HepG2 (cell line): ENCODE data around the gene RPL26. TPM values are rescaled to one million over a fixed set of nuclear protein-coding genes. Genes with fewer than 3 reads are reported as not detected.

Experiments
- AGO1 ChIP-seq: fragments of 200-400 bp; formaldehyde crosslinking; IDR thresholded peaks from 2 replicates; pipeline ENCODE4 v1.6.1; 2017; ENCODE audit warnings: mild to moderate bottlenecking, low read depth, low read length, moderate library complexity; ENCODE audit not compliant: poor library complexity, severe bottlenecking
- FOSL2 ChIP-seq: sonication (generic); formaldehyde crosslinking; IDR thresholded peaks from 2 replicates; pipeline ENCODE4 v1.4.0; 2020; ENCODE audit warnings: missing genetic modification reagents
- KMT2A ChIP-seq: sonication (generic); formaldehyde crosslinking; IDR thresholded peaks from 2 replicates; pipeline ENCODE4 v1.4.0; 2020; ENCODE audit warnings: missing genetic modification reagents
- LBX2 ChIP-seq: sonication (generic); formaldehyde crosslinking; IDR thresholded peaks from 2 replicates; pipeline ENCODE4 v1.5.0; 2020; ENCODE audit warnings: missing genetic modification reagents, mild to moderate bottlenecking, borderline replicate concordance
- NRL ChIP-seq: sonication (generic); formaldehyde crosslinking; IDR thresholded peaks from 2 replicates; pipeline ENCODE4 v1.5.0; 2020; ENCODE audit warnings: missing genetic modification reagents, mild to moderate bottlenecking, moderate library complexity, borderline replicate concordance
- PHF8 ChIP-seq: sonication (generic); formaldehyde crosslinking; IDR thresholded peaks from 2 replicates; pipeline ENCODE4 v1.5.0; 2020; ENCODE audit warnings: missing genetic modification reagents
- PTBP1 ChIP-seq: fragments of 200-400 bp; formaldehyde crosslinking; IDR thresholded peaks from 2 replicates; pipeline ENCODE4 v1.6.1; 2018; ENCODE audit warnings: low read length, low read depth; ENCODE audit not compliant: poor library complexity, severe bottlenecking
- RORA ChIP-seq: sonication (generic); formaldehyde crosslinking; IDR thresholded peaks from 2 replicates; pipeline ENCODE4 v1.5.0; 2020; ENCODE audit warnings: mild to moderate bottlenecking, missing genetic modification reagents, moderate library complexity
- ZBTB2 ChIP-seq: sonication (generic); formaldehyde crosslinking; IDR thresholded peaks from 2 replicates; pipeline ENCODE4 v1.8.0; 2022; ENCODE audit warnings: low read depth, missing genetic modification reagents
- ZBTB25 ChIP-seq: IDR thresholded peaks from 2 replicates; pipeline ENCODE4 v1.6.1; 2018; ENCODE audit warnings: missing genetic modification reagents
- ZBTB46 ChIP-seq: sonication (generic); formaldehyde crosslinking; IDR thresholded peaks from 2 replicates; pipeline ENCODE4 v1.4.0; 2020; ENCODE audit warnings: mild to moderate bottlenecking, missing genetic modification reagents, borderline replicate concordance
- ZNF441 ChIP-seq: sonication (generic); formaldehyde crosslinking; IDR thresholded peaks from 2 replicates; pipeline ENCODE4 v1.7.0; 2021; ENCODE audit warnings: missing genetic modification reagents, borderline replicate concordance
- ZNF550 ChIP-seq: sonication (generic); formaldehyde crosslinking; IDR thresholded peaks from 2 replicates; pipeline ENCODE4 v1.4.0; 2020; ENCODE audit warnings: mild to moderate bottlenecking, missing genetic modification reagents, borderline replicate concordance
- ZNF678 ChIP-seq: sonication (generic); formaldehyde crosslinking; IDR thresholded peaks from 2 replicates; pipeline ENCODE4 v1.4.0; 2020; ENCODE audit warnings: mild to moderate bottlenecking, missing genetic modification reagents
- ZNF772 ChIP-seq: sonication (generic); formaldehyde crosslinking; IDR thresholded peaks from 2 replicates; pipeline ENCODE4 v1.5.0; 2020; ENCODE audit warnings: mild to moderate bottlenecking, missing genetic modification reagents
- ZNF790 ChIP-seq: sonication (generic); formaldehyde crosslinking; IDR thresholded peaks from 2 replicates; pipeline ENCODE4 v1.8.0; 2022; ENCODE audit warnings: missing genetic modification reagents, mild to moderate bottlenecking, borderline replicate concordance
- polyA plus RNA-seq, 8 experiments: library from polyadenylated mRNA; depleted of rRNA in 3 of 8; stranded (reverse) in 7 of 8; unstranded in 1 of 8; fragments of >200 nt; fragmentation: Illumina TruSeq in 4 of 8; extraction: Trizol in 4 of 8; gene quantifications; 2 replicates each; pipeline versions ENCODE4 v1.2.1 to v1.2.3, GENCODE V29; 2011 to 2016; ENCODE audit warnings: low read depth in 4 of 8, missing spikeins in 1 of 8, mixed read lengths in 1 of 8; ENCODE audit not compliant: insufficient read depth in 1 of 8
- total RNA-seq, 5 experiments: library from RNA; depleted of rRNA; stranded (reverse); fragments of >200 nt; fragmentation: Illumina TruSeq; extraction: Trizol; gene quantifications; 2 replicates each; pipeline ENCODE4 v1.2.3, GENCODE V29; 2016; ENCODE audit warnings: low read depth in 1 of 5
- TF ChIP-seq, protein P1 (sequence below): sonication (generic); formaldehyde crosslinking; IDR thresholded peaks from 2 replicates; pipeline ENCODE4 v1.4.0; 2020; ENCODE audit warnings: mild to moderate bottlenecking, missing genetic modification reagents
- TF ChIP-seq, protein P2 (sequence below): sonication (generic); formaldehyde crosslinking; IDR thresholded peaks from 2 replicates; pipeline ENCODE4 v1.5.0; 2020; ENCODE audit warnings: mild to moderate bottlenecking, missing genetic modification reagents

Gene RPL26
- total and polyA plus RNA-seq, 2 of the 13 experiments (the other 11 are each of a cell fraction or from before 2014, with no cell fraction given): 2,817 to 3,529 TPM

DNA sequence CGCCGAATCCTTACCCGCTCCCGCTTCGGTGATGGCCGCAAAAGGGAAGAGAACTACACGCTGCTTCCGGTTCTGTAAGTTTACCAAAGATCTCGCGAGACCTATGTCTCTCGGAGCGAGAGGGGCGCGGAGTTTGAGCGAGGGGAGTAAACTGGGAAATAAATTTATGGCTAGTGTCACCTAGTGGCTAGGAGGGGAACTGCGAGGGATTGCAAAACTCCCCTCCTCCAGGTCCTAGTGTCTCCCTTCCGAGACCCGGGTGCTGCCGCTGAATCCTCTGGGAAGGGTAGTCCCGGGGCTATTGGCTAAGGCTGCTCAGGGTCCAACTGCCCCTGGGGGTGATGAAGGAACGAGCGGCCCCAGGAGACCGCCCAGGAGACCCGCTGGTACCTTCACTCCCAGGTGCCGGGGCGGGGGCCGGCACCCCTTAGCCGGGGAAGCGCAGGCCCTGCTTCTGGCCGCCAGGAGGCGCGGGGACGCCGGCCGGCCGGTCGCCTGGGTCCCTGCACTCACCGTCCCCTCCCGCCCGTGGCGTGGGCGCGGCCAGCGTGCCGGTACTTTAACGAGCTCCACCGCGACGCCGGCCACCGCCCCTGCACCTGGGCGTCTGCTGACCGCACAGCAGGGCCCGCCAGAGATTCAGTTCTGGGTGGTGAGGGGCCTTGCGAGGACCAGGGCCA is at the start of gene RPL26 (continued):
- TF ChIP-seq, protein P1, sequence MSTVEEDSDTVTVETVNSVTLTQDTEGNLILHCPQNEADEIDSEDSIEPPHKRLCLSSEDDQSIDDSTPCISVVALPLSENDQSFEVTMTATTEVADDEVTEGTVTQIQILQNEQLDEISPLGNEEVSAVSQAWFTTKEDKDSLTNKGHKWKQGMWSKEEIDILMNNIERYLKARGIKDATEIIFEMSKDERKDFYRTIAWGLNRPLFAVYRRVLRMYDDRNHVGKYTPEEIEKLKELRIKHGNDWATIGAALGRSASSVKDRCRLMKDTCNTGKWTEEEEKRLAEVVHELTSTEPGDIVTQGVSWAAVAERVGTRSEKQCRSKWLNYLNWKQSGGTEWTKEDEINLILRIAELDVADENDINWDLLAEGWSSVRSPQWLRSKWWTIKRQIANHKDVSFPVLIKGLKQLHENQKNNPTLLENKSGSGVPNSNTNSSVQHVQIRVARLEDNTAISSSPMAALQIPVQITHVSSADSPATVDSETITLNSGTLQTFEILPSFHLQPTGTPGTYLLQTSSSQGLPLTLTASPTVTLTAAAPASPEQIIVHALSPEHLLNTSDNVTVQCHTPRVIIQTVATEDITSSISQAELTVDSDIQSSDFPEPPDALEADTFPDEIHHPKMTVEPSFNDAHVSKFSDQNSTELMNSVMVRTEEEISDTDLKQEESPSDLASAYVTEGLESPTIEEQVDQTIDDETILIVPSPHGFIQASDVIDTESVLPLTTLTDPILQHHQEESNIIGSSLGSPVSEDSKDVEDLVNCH: no peak
- TF ChIP-seq ZBTB25 (0 out of 2 replicates have a peak, but pooled peaks have one; percentile 32), KMT2A (peak; percentile 90), ZBTB2 (CRISPR knock-in tag) (peak; percentile 79), ZNF441 (CRISPR knock-in tag) (peak; percentile 61; the same call in 1 of the 2 replicates), NRL (no peak; the same call in 1 of the 2 replicates), RORA (CRISPR knock-in tag) (no peak), AGO1 (no peak), FOSL2 (CRISPR knock-in tag) (peak; percentile 43; the same call in 1 of the 2 replicates), ZNF550 (CRISPR knock-in tag) (no peak), ZNF678 (no peak), ZBTB46 (CRISPR knock-in tag) (no peak), PHF8 (CRISPR knock-in tag) (peak; percentile 68; the same call in 1 of the 2 replicates), ZNF772 (CRISPR knock-in tag) (no peak), PTBP1 (no peak), LBX2 (CRISPR knock-in tag) (no peak), ZNF790 (CRISPR knock-in tag) (peak; percentile 27; the same call in 1 of the 2 replicates)
- TF ChIP-seq, protein P2, sequence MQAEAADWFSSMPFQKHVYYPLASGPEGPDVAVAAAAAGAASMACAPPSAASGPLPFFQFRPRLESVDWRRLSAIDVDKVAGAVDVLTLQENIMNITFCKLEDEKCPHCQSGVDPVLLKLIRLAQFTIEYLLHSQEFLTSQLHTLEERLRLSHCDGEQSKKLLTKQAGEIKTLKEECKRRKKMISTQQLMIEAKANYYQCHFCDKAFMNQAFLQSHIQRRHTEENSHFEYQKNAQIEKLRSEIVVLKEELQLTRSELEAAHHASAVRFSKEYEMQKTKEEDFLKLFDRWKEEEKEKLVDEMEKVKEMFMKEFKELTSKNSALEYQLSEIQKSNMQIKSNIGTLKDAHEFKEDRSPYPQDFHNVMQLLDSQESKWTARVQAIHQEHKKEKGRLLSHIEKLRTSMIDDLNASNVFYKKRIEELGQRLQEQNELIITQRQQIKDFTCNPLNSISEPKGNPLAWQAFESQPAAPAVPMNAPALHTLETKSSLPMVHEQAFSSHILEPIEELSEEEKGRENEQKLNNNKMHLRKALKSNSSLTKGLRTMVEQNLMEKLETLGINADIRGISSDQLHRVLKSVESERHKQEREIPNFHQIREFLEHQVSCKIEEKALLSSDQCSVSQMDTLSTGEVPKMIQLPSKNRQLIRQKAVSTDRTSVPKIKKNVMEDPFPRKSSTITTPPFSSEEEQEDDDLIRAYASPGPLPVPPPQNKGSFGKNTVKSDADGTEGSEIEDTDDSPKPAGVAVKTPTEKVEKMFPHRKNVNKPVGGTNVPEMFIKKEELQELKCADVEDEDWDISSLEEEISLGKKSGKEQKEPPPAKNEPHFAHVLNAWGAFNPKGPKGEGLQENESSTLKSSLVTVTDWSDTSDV: peak; percentile 88; the same call in 1 of the 2 replicates
